ENCODE results near the gene RAF1.

- TF ChIP-seq CTCF (conservative IDR thresholded peaks at IDR 0.05; ENCODE audit: low read depth, low read length) = no peak
- no peak for TF ChIP-seq EZH2 (IDR thresholded peaks at IDR 0.05; ENCODE audit: borderline replicate concordance, low read depth, low read length, poor library complexity, severe bottlenecking)
Observed at GRCh38 chr3:12643724-12644123, 20.2 kb downstream of the RAF1 start.

All from A673 (cell line).